Measurements from ENCODE around the gene KRT84.

Gene KRT84

GRCh38 chr12:52338241-52338960 is 47.1 kb downstream of the KRT84 start:
- no peak for DNase-seq

- DNase-seq, result no peak
Measured at GRCh38 chr12:52337054-52337453, 48.4 kb downstream of the KRT84 start.

GRCh38 chr12:52336641-52337040 is 48.8 kb downstream of the KRT84 start:
- DNase-seq, result no peak

- no peak for DNase-seq
Measured at GRCh38 chr12:52335598-52336262, 49.7 kb downstream of the KRT84 start.

GRCh38 chr12:52334185-52334584 is 51.3 kb downstream of the KRT84 start:
- no peak for DNase-seq

GRCh38 chr12:52333321-52333720 is 52.1 kb downstream of the KRT84 start:
- no peak for DNase-seq

GRCh38 chr12:52332381-52332780 is 53.1 kb downstream of the KRT84 start:
- DNase-seq, result no peak

- no peak for DNase-seq
Measured at GRCh38 chr12:52331833-52332232, 53.6 kb downstream of the KRT84 start.

- no peak for DNase-seq
Measured at GRCh38 chr12:52331039-52331438, 54.4 kb downstream of the KRT84 start.

GRCh38 chr12:52327830-52328500 is 57.5 kb downstream of the KRT84 start:
- no peak for DNase-seq

Data from activated T-cell treated with anti-CD3 and anti-CD28 coated beads, Interleukin-2, amount 50 U/mL, for 1 hour (primary cell).